Peyer's patch (tissue), 4 donors: ENCODE data around the gene SUMO3. TPM values are rescaled to one million over a fixed set of nuclear protein-coding genes. Genes with fewer than 3 reads are reported as not detected.

ENCODE experiments used
- DNase-seq, 3 donors: peaks; one replicate each; pipeline ENCODE4 v3.0.0-alpha.2; 2017 to 2019
- H3K27ac ChIP-seq, 4 donors: fragments of 200-600 bp; sonication (generic); one replicate each; pipeline ENCODE4 v1.5.1; 2016 to 2019
- H3K27me3 ChIP-seq, 2 donors: fragments of 200-600 bp; sonication (generic); one replicate each; pipeline ENCODE4 v1.5.1; 2019
- H3K36me3 ChIP-seq, 3 donors: fragments of 200-600 bp; sonication (generic); one replicate each; pipeline ENCODE4 v1.5.1; 2016 to 2019
- H3K4me1 ChIP-seq, 4 donors: fragments of 200-600 bp; sonication (generic); one replicate each; pipeline ENCODE4 v1.5.1; 2016 to 2019
- H3K4me3 ChIP-seq, 4 donors: fragments of 200-600 bp; sonication (generic); 1 replicate in 3 of 4; 2 replicates in 1 of 4; pipeline ENCODE4 v1.5.1; 2016 to 2019; ENCODE audit warnings: mild to moderate bottlenecking in 1 of 4
- H3K9me3 ChIP-seq, 4 donors: fragments of 200-600 bp; sonication (generic); one replicate each; pipeline ENCODE4 v1.5.1; 2016 to 2019; ENCODE audit warnings: mild to moderate bottlenecking in 1 of 4
- CTCF ChIP-seq, 6 experiments: fragments of 450-650 bp in 4 of 6; fragments of 200-600 bp in 2 of 6; sonication (generic) in 1 of 6; IDR thresholded peaks; one replicate each; pipeline ENCODE4 v1.5.1; 2017 to 2019; ENCODE audit warnings: antibody characterized with exemption in 6 of 6, mild to moderate bottlenecking in 3 of 6, moderate library complexity in 1 of 6
- POLR2A ChIP-seq, 2 donors: fragments of 450-650 bp; IDR thresholded peaks; one replicate each; pipeline ENCODE4 v1.5.1; 2017; ENCODE audit warnings: antibody characterized with exemption in 2 of 2, mild to moderate bottlenecking in 2 of 2, moderate library complexity in 2 of 2
- total RNA-seq, 4 donors: library from RNA; depleted of rRNA; stranded (reverse); fragments of >200 nt; gene quantifications; one replicate each; pipeline ENCODE4 v1.1.0, GENCODE V29; 2016

The SUMO3 gene
- total RNA-seq, 4 donors from 2014 or later: 42.6 to 57.6 (median 49.8) TPM

- Histone ChIP-seq H3K4me3 (no peak overlapping the region), H3K4me1 (peaks cover 0 to 29% (median 0%) of the 10 kb centered on the region in 4 donors), H3K27me3 (no peaks in the 10 kb centered on the region), H3K36me3 (peaks cover 0 to 92% (median 0%) of the 10 kb centered on the region in 3 donors), H3K27ac (no peak overlapping the region), H3K9me3 (no peaks in the 10 kb centered on the region)
- no peak for TF ChIP-seq POLR2A (IDR thresholded peaks at IDR 0.05)
- no peak for TF ChIP-seq CTCF (IDR thresholded peaks at IDR 0.05)
- DNase-seq: peak in 1 of 3 donors; percentile 42
Observed at GRCh38 chr21:44854664-44855446, 37.0 kb upstream of the SUMO3 start.

GRCh38 chr21:44854391-44854663 lies 36.5 kb upstream of the SUMO3 start:
- H3K4me1 ChIP-seq: peaks cover 0 to 31% (median 0%) of the 10 kb centered on the region in 4 donors
- H3K36me3 ChIP-seq: peaks cover 0 to 92% (median 0%) of the 10 kb centered on the region in 3 donors
- DNase-seq: peak in 1 of 3 donors; percentile 20
- no peaks in the 10 kb centered on the region for H3K27me3 ChIP-seq
- no peak overlapping the region for H3K27ac ChIP-seq
- TF ChIP-seq CTCF (IDR thresholded peaks at IDR 0.05): no peak
- TF ChIP-seq POLR2A (IDR thresholded peaks at IDR 0.05): no peak
- H3K4me3 ChIP-seq: no peak overlapping the region
- H3K9me3 ChIP-seq: no peaks in the 10 kb centered on the region

GRCh38 chr21:44853601-44854390 lies 35.9 kb upstream of the SUMO3 start:
- DNase-seq: peak in 1 of 3 donors; percentile 64
- peaks cover 0 to 36% (median 0%) of the 10 kb centered on the region in 4 donors for H3K4me1 ChIP-seq
- peaks cover 0 to 92% (median 0%) of the 10 kb centered on the region in 3 donors for H3K36me3 ChIP-seq
- no peaks in the 10 kb centered on the region for H3K27me3 ChIP-seq
- H3K27ac ChIP-seq: no peak overlapping the region
- TF ChIP-seq POLR2A (IDR thresholded peaks at IDR 0.05): no peak
- no peak for TF ChIP-seq CTCF (IDR thresholded peaks at IDR 0.05)
- H3K4me3 ChIP-seq: no peak overlapping the region
- no peaks in the 10 kb centered on the region for H3K9me3 ChIP-seq

GRCh38 chr21:44850905-44851657 lies 33.2 kb upstream of the SUMO3 start:
- H3K9me3 ChIP-seq: no peaks in the 10 kb centered on the region
- H3K36me3 ChIP-seq: peaks cover 0 to 73% (median 0%) of the 10 kb centered on the region in 3 donors
- H3K4me3 ChIP-seq: no peak overlapping the region
- H3K27ac ChIP-seq: peak overlapping the region in 1 of 4 donors; percentile 73
- peak in 1 of 3 donors; percentile 41 for DNase-seq
- peaks cover 3 to 58% (median 5%) of the 10 kb centered on the region in 4 donors for H3K4me1 ChIP-seq
- TF ChIP-seq POLR2A (IDR thresholded peaks at IDR 0.05) (no peak), CTCF (IDR thresholded peaks at IDR 0.05) (no peak)
- H3K27me3 ChIP-seq: no peaks in the 10 kb centered on the region

GRCh38 chr21:44850208-44850800 lies 32.4 kb upstream of the SUMO3 start:
- H3K4me3 ChIP-seq: no peak overlapping the region

More at GRCh38 chr21:44850208-44850800, 32.4 kb upstream of the SUMO3 start:
- Histone ChIP-seq H3K27me3 (no peaks in the 10 kb centered on the region), H3K4me1 (peaks cover 8 to 65% (median 13%) of the 10 kb centered on the region in 4 donors), H3K27ac (peak overlapping the region in 3 of 4 donors; percentile 34 to 85 (median 73)), H3K9me3 (no peaks in the 10 kb centered on the region), H3K36me3 (peaks cover 0 to 65% (median 0%) of the 10 kb centered on the region in 3 donors)
- peak in 1 of 6 experiments; percentile 7 for TF ChIP-seq CTCF (IDR thresholded peaks at IDR 0.05)
- TF ChIP-seq POLR2A (IDR thresholded peaks at IDR 0.05): no peak
- DNase-seq: peak in 2 of 3 donors; percentile 47 to 57
